HEK293T (cell line): ENCODE measurements around the gene AGBL4.

Experiments
- CTCF ChIA-PET: fragments of 350-600 bp; formaldehyde crosslinking; extraction: SDS; loops from one replicate; lab custom pipeline; 2021; ENCODE audit warnings: antibody characterized with exemption, inconsistent platforms; lab: Yijun Ruan, JAX
- POLR2A ChIA-PET: fragments of 350-600 bp; formaldehyde crosslinking; extraction: SDS; loops from one replicate; lab custom pipeline; 2020; ENCODE audit warnings: antibody characterized with exemption, inconsistent platforms; lab: Yijun Ruan, JAX
- DNase-seq: peaks from one replicate; pipeline ENCODE4 v3.0.0; 2012; ENCODE audit warnings: mixed read lengths; ENCODE audit errors: extremely low spot score
- ARNT ChIP-seq: fragments of 450-650 bp; IDR thresholded peaks from 2 replicates; pipeline ENCODE4 v1.6.1; 2017; ENCODE audit warnings: mild to moderate bottlenecking
- BHLHE40 ChIP-seq: fragments of 450-650 bp; IDR thresholded peaks from 2 replicates; pipeline ENCODE4 v1.6.1; 2016; ENCODE audit warnings: mild to moderate bottlenecking, moderate library complexity, borderline replicate concordance
- CTBP1 ChIP-seq: fragments of 450-650 bp; IDR thresholded peaks from 2 replicates; pipeline ENCODE4 v1.6.1; 2016; ENCODE audit warnings: borderline replicate concordance
- ELF4 ChIP-seq: fragments of 450-650 bp; IDR thresholded peaks from 2 replicates; pipeline ENCODE4 v1.6.1; 2017; ENCODE audit warnings: antibody characterized with exemption
- FOXA1 ChIP-seq: fragments of 450-650 bp; IDR thresholded peaks from 2 replicates; pipeline ENCODE4 v1.6.1; 2016; ENCODE audit warnings: mild to moderate bottlenecking
- FOXK2 ChIP-seq: fragments of 450-650 bp; IDR thresholded peaks from 2 replicates; pipeline ENCODE4 v1.6.1; 2016; ENCODE audit warnings: mild to moderate bottlenecking
- FOXM1 ChIP-seq: fragments of 450-650 bp; IDR thresholded peaks from 2 replicates; pipeline ENCODE4 v1.6.1; 2017; ENCODE audit warnings: mild to moderate bottlenecking, borderline replicate concordance
- HDGF ChIP-seq: fragments of 450-650 bp; IDR thresholded peaks from 2 replicates; pipeline ENCODE4 v1.6.1; 2017; ENCODE audit warnings: antibody characterized with exemption, borderline replicate concordance
- L3MBTL2 ChIP-seq: fragments of 450-650 bp; conservative IDR thresholded peaks from 2 replicates; pipeline ENCODE4 v1.6.1; 2016; ENCODE audit warnings: mild to moderate bottlenecking
- LEF1 ChIP-seq: fragments of 450-650 bp; IDR thresholded peaks from 2 replicates; pipeline ENCODE4 v1.6.1; 2017; ENCODE audit warnings: mild to moderate bottlenecking, borderline replicate concordance
- NFRKB ChIP-seq: fragments of 450-650 bp; IDR thresholded peaks from 2 replicates; pipeline ENCODE4 v1.6.1; 2016; ENCODE audit warnings: mild to moderate bottlenecking, moderate library complexity
- PKNOX1 ChIP-seq: fragments of 450-650 bp; IDR thresholded peaks from 2 replicates; pipeline ENCODE4 v1.6.1; 2016
- SP1 ChIP-seq: fragments of 450-650 bp; IDR thresholded peaks from 2 replicates; pipeline ENCODE4 v1.6.1; 2017
- SUZ12 ChIP-seq: fragments of 450-650 bp; IDR thresholded peaks from 2 replicates; pipeline ENCODE4 v1.6.1; 2016; ENCODE audit warnings: mild to moderate bottlenecking
- TARDBP ChIP-seq: fragments of 450-650 bp; IDR thresholded peaks from 2 replicates; pipeline ENCODE4 v1.6.1; 2016
- ZNF384 ChIP-seq: fragments of 450-650 bp; IDR thresholded peaks from 2 replicates; pipeline ENCODE4 v1.6.1; 2016

Gene AGBL4

GRCh38 chr1:49408346-49408745, 615.4 kb downstream of the AGBL4 start:
- POLR2A ChIA-PET, result no interaction called here
- CTCF ChIA-PET, result no interaction called here

GRCh38 chr1:49397086-49397485, 626.7 kb downstream of the AGBL4 start:
- CTCF ChIA-PET, result no interaction called here

More at GRCh38 chr1:49408346-49408745, 615.4 kb downstream of the AGBL4 start:
- TF ChIP-seq FOXM1 (no peak), FOXA1 (no peak), CTBP1 (no peak), LEF1 (no peak), PKNOX1 (no peak), L3MBTL2 (no peak), TARDBP (no peak), ZNF384 (no peak), ARNT (no peak), HDGF (no peak), FOXK2 (no peak), BHLHE40 (no peak), NFRKB (no peak), SUZ12 (no peak), SP1 (no peak), ELF4 (no peak)
- DNase-seq, result no peak

GRCh38 chr1:49394200-49394599, 629.6 kb downstream of the AGBL4 start:
- POLR2A ChIA-PET, result no interaction called here
- no peak for DNase-seq
- CTCF ChIA-PET, result interaction anchor here (0.6 kb wide), 1 partner anchor 366 kb away, joined by 3 read pairs; no protein-coding TSS in a partner anchor
- TF ChIP-seq FOXK2, result no peak
- no peak for TF ChIP-seq FOXA1
- TF ChIP-seq ELF4, result no peak
- no peak for TF ChIP-seq TARDBP
- TF ChIP-seq NFRKB, result no peak
- no peak for TF ChIP-seq ZNF384
- no peak for TF ChIP-seq CTBP1
- no peak for TF ChIP-seq LEF1
- TF ChIP-seq PKNOX1, result no peak
- TF ChIP-seq SP1, result no peak

More at GRCh38 chr1:49397086-49397485, 626.7 kb downstream of the AGBL4 start:
- POLR2A ChIA-PET, result no interaction called here
- no peak for DNase-seq
- TF ChIP-seq ZNF384 (no peak), L3MBTL2 (no peak), PKNOX1 (no peak), SP1 (no peak), FOXK2 (no peak), SUZ12 (no peak), ARNT (no peak), TARDBP (no peak), LEF1 (no peak)

- POLR2A ChIA-PET, result no interaction called here
- TF ChIP-seq NFRKB (no peak), SUZ12 (no peak), FOXM1 (no peak)
- CTCF ChIA-PET, result no interaction called here
Measured at GRCh38 chr1:49389699-49390098, 634.1 kb downstream of the AGBL4 start.

GRCh38 chr1:49364676-49365075, 659.1 kb downstream of the AGBL4 start:
- TF ChIP-seq PKNOX1, result no peak
- no peak for TF ChIP-seq LEF1
- POLR2A ChIA-PET, result no interaction called here
- no peak for DNase-seq
- CTCF ChIA-PET, result no interaction called here

More at GRCh38 chr1:49389699-49390098, 634.1 kb downstream of the AGBL4 start:
- DNase-seq, result no peak

GRCh38 chr1:49363628-49364027, 660.1 kb downstream of the AGBL4 start:
- CTCF ChIA-PET, result no interaction called here
- TF ChIP-seq SP1, result no peak
- TF ChIP-seq TARDBP, result no peak
- TF ChIP-seq FOXM1, result no peak
- no peak for TF ChIP-seq ARNT
- no peak for TF ChIP-seq ELF4
- no peak for TF ChIP-seq ZNF384
- no peak for TF ChIP-seq CTBP1
- TF ChIP-seq FOXK2, result no peak
- TF ChIP-seq HDGF, result no peak
- no peak for TF ChIP-seq SUZ12
- TF ChIP-seq NFRKB, result no peak
- TF ChIP-seq FOXA1, result no peak
- TF ChIP-seq L3MBTL2, result no peak
- TF ChIP-seq BHLHE40, result no peak
- no peak for TF ChIP-seq PKNOX1
- no peak for DNase-seq
- POLR2A ChIA-PET, result no interaction called here
